ENCODE measurements around the gene PHC3.

The PHC3 gene

DNA sequence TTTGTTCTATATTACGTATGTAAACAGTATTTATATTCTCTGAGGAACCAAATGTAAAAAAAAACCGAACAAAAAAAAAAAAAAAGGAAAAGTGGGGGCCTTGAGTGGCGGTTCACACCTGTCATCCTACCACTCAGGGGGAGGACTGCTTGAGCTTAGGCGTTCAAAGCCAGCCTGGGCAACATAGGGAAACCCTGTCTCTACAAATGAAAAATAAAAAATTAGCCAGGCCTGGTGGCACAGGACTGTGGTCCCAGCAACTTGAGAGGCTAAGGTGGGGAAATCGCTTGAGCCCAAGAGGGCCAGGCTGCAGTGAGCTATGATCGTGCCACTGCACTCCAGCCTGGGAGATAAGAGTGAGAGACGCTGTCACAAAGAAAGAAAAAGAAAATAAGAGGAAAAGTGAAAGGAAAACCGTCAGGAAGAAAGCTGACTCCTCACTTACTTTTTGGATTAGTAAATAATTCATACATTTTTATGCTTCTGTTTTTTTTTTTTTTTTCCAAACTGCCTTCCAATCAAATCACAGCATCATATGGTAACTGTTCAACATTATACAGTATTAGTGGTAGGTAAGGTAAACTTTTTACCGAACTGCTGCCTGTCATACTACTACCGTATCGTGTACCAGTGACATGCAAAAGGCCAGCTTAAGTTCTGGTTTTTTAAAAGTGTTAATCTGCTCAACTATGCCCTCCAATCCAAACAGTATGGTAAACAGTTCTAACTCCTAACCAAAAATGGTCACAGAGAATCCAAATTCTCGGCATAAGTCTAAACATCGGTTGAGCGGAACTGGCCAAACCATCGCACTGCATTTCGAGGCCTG, 1.2 kb downstream of the PHC3 start:
- DNase-seq = peak in 1 of 2 experiments; percentile 59

DNA sequence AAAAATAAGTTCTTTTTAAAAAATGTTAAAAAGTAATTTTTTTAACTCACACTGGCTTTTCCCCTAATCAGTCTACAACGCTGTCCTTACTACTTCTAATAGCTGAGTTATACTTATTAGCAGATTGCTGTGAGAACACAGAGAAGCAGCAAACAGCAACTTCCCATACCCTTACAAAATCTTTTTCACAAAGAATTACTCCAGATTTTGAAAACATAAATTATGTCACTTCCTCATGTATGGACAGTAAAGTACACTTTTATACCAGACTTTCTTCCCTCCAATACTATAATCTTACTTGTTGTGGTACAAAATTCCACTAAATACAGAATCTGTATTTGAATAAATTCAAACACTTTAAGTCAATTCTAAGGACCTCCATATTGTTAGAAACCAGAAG, 2.1 kb downstream of the PHC3 start:
- no peak for DNase-seq

DNA sequence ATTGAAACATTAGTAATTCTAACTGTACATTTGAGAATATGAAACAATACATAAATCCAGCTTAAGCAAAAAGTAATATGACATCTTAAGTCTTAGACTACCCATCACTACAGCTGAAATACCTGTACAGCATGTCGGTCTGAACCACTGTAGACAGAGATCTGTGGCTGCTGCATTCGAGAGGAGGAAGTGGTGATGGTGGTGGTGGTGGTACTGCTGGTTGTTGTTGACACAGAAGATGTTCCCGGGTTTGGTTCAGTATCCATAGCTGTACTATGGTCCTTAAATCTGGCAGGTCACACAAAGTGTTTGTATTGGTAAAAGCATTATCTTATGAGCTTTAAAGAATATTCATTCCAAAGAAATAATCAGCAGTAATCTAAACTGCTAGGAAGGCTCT, 2.9 kb downstream of the PHC3 start:
- DNase-seq = no peak

DNA sequence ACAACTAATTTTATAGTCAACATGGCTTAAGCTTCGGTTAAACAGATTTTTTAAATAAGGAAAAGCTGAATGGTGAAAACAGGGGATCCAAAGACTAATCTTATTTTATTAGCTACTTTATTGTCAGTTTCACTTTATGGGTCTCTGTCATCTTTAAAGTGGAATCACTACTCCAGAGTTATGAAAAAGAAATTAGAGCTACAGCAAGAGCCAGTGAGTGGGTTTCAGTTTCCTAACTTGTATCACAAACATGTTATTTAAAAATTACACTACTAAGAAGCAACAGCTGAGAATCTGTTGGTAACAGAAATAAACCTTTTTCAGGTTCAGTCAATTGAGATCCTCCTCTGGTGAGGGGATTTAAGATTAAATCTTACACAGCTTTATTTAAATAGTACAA, 10.0 kb downstream of the PHC3 start:
- DNase-seq = no peak

DNA sequence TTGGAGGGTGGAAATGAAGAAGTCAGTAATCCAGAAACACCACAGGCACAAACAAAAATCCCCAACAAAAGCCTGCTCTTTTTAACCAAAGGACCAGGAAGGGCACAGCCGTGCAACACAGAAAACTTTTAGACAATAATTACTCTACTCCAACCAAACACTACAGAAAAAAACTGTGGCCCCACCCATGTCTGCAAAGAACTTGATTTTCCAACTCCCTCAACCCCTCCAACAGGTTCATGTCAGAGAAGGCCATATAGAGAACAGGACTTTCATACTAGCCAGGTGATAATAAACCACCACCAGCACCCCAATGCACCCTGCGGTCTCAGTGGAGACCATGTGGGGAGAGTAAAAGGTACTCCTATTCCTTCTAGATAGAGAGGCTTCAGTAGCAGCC, 16.8 kb downstream of the PHC3 start:
- no peak for DNase-seq

DNA sequence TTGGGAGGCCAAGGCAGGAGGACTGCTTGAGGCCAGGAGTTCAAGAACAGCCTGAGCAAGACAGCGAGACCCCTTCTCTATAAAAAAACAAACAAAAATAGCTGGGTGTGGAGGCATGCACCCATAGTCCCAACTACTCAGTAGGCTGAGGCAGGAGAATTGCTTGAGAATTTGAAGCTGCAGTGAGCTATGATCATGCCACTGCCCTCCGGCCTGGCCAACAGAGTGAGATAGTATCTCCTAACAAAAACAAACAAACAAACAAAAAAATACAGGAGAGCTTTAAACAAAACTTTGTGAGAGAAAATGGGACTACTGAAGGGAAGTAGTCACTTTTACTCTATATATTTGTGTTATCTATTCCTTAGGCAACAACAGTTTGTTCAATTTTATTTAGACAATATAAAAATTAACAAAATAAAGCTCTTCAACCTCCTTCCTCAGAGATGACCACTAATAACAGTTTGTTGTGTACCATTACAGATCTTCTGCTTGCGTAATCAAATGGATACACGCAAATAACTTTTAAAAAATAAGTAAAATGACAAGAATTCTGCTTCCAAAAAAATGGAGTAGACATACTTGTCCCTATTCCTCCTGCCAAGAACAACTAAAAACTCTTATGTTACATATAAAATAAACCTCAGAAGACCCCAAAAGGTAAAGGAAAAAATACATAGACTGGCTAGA, 17.4 kb downstream of the PHC3 start:
- DNase-seq = no peak

- no peak for DNase-seq
These were observed 18.9 kb downstream of the PHC3 start for GRCh38 chr3:170162630-170163029.

DNA sequence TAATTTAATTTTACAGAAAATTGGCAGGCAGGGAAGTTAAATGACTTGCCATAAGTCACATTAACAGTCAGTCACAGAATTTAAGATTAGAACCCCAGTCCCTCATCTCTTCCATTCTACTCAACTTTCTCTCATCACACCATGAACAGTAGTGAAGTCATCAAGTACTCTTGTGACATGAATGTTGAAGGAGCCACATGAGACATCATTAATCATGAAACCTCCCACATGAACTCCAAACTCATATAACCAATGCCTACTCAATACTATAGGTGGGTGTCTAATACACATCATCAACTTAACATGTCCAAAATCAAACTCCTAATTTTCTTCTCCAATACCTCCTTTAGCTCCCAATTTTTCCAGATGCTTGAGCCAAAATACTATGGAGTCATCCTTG, 19.5 kb downstream of the PHC3 start:
- no peak for DNase-seq

DNA sequence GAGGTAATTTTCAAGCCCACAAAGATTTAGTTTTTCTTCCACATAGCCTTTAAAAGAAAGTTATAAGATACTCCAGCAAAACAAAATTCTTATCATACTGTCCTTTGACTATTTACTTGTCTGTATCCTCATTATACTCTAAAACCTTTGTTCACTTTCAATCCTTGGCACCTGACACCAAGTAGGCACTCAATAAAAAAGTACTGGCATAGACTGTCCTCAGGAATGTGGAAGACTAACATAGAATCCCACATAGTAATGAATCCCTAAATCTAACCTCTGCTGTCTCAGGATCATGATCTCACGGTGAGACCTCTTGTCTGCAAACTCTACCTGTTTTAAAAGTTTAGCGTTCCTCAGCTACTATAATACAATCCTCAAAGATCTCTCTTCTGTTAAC, 21.6 kb downstream of the PHC3 start:
- no peak for DNase-seq

DNA sequence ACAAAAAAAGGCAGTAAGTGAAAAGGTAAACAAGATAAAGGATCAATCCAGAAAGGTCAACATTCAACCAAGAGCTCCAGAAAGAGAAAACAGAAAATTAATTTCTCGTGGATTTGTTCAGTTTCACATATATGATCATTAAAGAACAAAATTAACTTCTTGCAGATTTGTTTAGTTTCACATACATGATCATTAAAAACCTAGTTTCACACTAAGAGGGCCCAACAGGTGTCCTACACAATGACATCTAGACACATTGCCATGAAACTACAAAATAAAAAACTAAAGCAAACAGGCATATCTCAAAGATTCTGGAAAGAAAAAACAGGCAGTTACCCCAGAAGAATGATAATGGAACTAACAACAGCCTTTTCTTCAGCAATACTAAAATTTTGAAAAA, 22.1 kb downstream of the PHC3 start:
- DNase-seq = no peak

- DNase-seq = no peak
These were observed 25.9 kb downstream of the PHC3 start for GRCh38 chr3:170155604-170156003.

GRCh38 chr3:170154569-170155143, 26.9 kb downstream of the PHC3 start:
- no peak for DNase-seq

- no peak for DNase-seq
These were observed 27.4 kb downstream of the PHC3 start for GRCh38 chr3:170154084-170154483.

DNA sequence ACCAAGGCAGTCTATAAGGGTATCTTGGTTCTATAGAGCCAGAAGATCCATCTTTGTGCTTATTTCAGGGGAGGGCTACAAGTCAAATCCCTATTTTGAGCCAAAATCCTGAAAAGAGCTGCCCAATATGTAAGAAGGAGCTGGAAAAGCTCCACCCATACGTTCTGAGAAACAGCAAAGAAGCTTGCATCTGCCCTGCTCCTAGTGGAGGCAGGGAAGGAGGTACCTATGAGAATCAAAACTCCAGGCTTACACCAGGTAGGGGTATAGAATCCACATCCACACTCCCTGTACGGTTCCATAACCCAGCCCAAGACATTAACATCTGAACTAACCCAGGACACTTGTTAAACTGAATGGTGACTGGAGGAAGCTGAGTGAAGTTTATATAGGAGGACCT, 30.0 kb downstream of the PHC3 start:
- no peak for DNase-seq

DNA sequence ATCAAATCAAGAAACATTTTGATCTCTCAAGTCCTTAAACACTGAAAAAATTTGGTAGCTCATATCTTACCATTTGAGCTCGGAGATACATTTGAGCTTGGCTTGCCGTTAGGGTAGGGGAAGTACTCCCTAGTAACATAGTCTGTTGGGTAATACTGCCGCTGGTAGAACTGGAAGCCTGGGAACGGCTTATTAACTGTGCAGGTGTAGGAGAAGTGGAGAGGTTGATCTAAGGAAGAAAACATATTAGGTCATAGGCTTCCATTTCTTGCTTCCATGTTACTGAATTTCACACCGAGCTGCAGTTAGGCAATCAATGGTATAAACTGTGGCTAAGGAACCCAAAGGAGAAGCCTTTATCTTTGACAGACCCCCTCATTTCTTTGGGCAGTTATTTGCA, 32.5 kb downstream of the PHC3 start:
- DNase-seq = no peak

DNA sequence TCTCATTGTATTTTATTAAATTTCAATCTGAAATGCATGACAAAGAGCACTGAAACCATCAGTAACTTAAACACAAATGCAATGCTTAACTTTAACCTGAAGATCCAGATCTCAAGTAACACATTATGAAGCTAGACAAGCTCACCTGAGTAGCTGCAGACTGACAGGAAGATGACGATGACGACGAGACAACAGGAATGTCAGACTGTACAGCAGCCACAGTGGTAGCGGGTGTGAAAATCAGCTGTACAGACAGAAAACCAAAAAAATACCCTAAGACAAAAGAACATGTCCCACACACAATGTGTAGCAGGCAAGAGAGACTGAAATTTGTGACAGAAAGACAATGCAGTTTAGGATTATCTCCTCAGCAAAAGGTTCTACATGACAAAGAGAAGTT, 36.3 kb downstream of the PHC3 start:
- DNase-seq = no peak

- no peak for DNase-seq
These were observed 37.1 kb downstream of the PHC3 start for GRCh38 chr3:170144437-170144843.

GRCh38 chr3:170142373-170142772, 39.2 kb downstream of the PHC3 start:
- no peak for DNase-seq

GRCh38 chr3:170137986-170138385, 43.5 kb downstream of the PHC3 start:
- no peak for DNase-seq

- no peak for DNase-seq
These were observed 49.2 kb downstream of the PHC3 start for GRCh38 chr3:170132335-170132734.

- DNase-seq = no peak
These were observed 51.0 kb downstream of the PHC3 start for GRCh38 chr3:170130532-170130931.

- peak in 1 of 2 experiments; percentile 40 for DNase-seq
These were observed 52.5 kb downstream of the PHC3 start for GRCh38 chr3:170128977-170129431.

DNA sequence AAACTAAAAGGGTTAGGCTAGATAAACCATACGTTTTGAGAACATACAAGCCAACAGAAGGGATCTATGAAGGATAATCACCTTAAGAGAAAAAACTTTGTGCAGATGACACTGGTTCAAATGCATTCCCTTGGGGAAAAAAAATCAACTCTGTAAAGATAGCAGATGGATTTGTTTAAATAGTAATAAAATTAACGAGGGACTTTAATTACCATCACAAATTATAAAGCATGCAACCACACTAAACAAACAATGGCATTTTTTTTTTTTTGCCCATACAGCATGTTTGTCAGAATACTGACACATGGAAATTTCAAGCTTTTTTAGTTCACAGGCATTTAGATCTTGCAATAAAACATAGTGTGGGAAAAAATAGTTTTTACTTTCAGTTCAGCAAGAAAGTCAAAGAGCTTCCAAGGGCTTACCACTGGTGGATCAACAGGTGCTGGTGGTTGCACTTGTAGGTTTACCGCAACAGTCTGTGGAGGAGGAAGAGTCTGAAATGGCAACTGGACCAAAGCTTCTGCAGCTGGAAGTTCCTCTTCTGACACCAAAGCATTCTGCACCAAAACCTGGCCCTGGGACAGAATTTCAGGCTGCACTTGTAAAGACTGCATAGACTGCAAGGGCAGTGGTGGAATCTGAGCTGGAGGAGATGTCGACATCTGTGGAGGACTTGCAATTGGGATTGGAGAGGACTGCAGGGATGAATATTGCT, 53.1 kb downstream of the PHC3 start:
- no peak for DNase-seq

All from SW 1271 (cell line).